Measurements from ENCODE around the gene MEN1.
"Not testable (repeated sequence)": the region's sequence is repeated elsewhere in the genome, so short reads cannot be mapped to it uniquely, and the experiment has no call there.

The MEN1 gene

DNA sequence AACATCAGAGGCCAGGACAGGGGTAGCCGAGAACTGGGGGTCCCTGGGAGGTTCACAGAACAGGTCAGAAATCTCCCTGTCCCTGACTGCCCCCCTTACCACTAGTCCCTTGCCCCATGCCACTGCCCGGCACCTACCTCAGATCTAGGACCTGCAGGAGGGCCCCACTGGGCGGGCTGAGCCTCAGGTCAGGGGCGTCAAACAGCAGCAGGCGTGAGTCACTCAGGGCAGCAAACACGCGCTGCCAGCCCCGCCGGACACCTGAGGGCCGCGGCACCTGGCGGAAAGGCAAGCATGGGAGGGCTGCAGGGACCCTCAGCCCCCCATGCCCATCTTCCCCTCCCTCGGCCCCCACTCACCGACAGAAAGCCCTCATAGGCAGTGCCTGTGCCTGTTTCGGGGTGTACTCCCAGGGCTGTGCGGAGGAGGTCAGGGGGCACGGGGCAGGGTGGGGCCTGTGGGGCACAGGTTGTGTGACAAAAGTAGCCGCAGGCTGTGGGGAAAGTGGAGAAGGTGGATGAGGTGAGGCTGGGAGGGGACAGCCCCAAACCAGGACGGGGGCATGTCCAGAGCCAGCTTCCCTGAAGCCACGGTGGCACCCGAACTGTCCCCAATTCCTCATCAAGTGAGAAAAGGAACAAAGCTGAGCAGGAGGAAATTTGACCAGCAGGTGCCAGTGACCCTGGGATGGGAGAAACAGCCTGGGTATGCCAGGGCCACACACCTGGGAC is 22.3 kb upstream of the MEN1 start:
- DNase-seq (ENCODE audit: low spot score), result no peak

DNA sequence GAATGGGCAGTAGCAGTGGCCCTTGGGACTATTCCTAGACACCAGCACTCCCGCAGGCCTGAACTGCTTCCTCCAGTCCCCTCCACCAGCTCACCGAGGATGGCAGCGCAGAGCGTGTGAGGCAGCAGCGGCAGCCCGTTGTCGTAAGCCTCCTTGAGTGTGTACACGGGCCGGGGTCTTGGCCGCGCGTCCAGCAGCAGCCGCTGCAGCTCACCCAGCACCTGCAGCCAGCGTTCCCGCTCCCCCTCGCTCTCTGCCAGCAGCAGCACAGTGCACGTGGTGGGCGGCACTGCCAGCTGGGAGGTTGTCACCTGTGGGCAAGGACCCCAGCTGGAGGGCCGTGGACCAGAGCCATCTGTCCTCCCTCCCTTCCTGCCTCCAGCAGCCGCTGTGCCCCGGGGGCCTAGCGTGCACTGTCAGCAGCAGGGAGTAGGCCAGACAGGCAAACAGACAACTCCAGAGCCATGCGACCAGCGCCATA is 21.1 kb upstream of the MEN1 start:
- DNase-seq (ENCODE audit: low spot score), result no peak

DNA sequence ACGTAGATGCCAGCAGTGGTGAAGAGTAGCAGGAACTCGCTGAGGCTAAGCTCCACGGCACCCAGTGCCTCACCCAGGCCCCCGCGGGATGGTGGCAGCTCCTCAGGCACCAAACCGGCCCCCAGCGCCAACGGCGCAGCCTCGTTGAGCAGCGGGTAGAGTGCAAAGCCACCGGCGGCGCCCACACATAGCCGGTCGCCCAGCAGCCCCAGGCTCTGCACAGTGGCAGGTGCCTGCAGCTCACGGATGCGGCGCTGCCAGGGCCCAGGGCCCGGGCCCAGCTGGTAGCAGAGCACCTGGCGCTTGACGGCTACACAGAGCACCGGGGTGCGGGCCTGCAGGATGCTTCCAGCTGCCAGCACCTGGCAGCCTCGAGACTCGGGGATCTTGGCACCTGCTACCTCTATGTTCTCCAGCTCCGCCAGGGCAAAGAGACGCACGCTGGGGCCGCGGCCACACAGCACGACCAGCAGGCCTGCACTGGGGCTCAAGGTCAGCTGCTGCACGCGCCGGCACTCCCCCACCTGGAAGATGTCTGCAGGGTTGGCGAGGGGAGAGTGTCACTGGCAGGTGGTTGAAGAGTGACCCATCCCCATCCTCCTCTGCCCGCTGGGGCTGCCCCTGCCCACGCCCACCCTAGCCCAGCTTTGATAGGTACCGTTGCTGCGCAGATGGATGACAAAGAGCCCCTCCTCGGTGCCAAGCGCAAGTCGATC is 19.3 kb upstream of the MEN1 start:
- DNase-seq (ENCODE audit: low spot score), result no peak

DNA sequence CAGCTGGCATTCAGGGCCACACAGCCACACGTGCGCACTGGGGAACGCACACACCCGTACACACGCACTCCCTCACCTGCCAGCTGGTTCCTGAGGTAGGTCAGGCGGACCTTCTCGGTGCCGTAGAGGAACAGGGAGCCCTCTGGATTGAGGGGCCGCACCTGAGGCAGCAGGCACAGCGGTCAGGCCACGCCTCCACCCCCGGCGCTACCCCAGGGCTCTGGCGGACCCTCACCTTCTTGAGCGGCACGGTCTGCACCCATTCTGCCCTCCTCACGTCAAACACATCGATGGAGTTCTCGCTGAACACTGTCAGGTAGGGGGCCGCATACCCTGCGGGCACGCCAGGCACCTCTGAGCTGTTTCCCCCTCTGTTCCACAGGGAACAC is 17.1 kb upstream of the MEN1 start:
- DNase-seq (ENCODE audit: low spot score), result no peak

DNA sequence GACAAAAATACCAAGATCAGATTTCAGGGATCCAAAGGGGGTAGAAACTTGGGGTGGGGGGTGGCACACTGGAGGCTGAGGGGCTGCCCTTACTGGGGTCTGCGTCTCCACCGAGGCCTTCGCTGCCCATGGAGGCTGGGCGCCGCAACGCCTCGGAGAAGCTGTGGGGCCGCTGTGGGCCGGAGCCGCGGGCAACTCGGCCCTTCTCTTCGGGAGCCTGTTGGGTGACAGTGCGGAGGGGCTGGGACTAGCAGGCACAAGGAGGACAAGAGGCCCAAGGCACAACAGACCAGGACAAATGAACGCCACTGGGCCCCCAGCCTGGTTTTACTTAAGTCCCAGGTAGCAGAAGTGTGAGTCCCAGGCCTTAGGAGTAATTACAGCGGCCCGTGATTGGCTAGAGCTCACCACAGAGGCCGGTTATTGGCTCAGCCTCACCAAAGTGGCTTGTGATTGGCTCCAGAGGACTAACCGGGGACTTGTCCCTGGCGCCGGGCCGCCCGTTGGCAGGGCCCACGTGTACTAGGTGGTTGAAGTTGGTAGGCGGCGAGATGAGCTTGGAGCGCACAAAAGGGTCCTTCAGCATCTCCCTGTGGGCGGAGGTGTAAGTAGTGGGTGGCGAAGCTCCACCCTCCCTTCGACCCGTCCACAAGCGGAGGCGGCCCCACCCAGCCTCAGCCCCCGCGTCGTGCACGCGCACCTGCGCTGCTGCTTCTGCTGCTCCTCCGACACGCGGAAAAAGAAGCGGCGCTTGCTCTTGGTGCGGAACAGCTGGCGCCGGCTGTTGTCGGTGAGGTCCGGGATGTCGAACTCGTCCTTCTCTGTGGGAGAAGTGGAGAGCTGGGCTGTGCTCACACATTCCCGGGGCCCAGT is 16.5 kb upstream of the MEN1 start:
- DNase-seq (ENCODE audit: low spot score), result no peak

DNA sequence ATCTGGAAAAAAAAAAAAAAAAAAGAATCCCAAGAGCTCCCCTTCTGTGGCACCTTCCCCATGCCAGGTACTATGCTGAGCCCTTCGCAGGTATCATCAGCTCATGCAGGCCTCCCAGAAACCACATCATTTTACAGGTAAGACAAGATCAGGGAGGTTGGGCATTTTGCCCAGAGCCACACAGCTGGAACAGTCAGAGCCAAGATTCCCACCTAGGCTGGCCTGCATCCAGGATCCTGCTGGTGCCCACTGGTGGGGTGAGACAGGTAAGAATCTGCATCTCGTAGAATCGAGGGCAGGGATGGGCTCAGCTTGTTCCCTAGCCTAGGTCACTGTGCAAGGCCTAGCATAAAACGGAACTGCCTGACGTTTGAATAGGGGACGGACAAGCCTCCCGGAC is 15.7 kb upstream of the MEN1 start:
- no peak for DNase-seq (ENCODE audit: low spot score)

DNA sequence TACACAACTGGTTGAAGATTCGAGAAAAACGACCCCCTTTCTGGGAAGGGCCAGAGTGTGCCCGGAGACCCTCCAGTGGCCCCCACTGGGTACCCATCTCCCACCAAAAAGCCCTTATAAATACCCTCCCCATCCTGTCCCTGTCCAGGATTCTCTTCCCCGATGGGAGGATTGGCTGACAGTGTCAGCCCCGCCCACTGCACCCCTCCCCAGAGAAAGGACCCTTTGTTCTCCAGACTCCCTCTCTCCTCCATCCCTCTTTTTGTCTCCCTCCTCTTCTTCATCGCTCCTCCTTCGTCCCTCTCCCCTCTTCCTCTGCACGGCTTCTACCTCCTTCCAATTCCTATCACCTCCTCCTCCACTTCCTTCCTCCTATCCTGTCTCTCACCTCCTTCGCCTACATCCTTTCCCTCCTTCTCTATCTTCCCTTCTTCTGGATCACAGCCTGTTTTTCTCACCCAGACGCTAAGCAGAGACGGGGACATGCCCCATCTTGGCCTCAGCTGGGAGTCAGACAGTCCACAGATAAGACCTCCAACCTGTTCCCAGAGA is 13.3 kb upstream of the MEN1 start:
- DNase-seq (ENCODE audit: low spot score), result no peak

DNA sequence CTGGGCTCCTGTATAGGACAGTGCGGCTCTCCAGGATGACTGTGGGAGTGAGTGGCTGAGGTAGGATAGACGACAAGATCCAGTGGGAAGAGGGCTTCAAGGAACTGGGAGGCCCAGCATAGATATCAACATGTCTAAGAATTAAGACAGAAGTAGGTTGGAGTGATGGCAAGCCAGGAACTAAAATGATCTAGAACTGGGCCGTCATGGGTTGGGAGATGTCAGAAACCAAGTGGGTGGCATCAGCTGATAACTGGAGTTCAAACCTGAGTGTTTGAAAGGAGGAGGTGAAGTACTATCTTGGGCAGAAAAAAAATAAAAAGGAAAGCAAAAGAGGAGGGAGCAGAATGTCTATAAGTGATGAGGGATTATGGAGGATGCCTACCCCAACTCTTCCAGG is 7.1 kb upstream of the MEN1 start:
- no peak for DNase-seq (ENCODE audit: low spot score)

DNA sequence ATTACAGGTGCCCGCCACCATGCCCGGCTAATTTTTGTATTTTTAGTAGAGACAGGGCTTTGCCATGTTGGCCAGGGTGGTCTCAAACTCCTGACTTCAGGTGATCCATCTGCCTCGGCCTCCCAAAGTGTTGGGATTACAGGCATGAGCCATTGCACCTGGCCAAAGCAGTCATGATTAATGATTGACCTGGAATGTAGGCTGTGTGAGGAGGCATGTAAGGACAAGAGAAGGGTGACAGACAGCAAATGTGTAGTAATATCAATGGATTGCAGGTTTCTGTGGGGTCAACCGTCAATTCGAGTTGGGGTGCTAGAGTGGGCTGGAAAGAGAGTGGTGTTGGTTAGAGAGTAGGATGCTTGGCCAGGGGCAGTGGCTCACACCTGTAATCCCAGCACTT is 5.1 kb upstream of the MEN1 start:
- not testable (repeated sequence) for DNase-seq (ENCODE audit: low spot score)

DNA sequence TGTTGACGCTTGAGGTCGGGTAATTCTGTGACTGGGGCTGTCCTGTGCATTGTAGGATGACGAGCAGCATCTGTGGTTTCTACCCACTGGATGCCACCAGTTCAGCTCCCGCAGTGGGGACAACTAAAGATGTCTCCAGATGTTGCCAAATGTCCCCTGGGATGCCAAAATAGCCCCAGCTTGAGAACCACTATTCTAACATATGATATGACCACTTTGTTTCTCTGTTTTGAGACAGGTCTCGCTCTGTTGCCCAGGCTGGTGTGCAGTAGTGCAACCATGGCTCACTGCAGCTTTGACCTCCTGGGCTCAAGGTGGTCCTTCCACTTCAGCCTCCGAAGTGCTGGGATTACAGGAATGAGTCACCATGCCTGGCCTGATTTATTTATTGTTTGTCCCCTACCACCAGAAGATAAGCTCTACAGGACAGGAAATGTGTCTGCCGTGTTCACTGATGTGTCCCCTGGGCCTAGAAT is 4.4 kb upstream of the MEN1 start:
- DNase-seq (ENCODE audit: low spot score), result no peak

DNA sequence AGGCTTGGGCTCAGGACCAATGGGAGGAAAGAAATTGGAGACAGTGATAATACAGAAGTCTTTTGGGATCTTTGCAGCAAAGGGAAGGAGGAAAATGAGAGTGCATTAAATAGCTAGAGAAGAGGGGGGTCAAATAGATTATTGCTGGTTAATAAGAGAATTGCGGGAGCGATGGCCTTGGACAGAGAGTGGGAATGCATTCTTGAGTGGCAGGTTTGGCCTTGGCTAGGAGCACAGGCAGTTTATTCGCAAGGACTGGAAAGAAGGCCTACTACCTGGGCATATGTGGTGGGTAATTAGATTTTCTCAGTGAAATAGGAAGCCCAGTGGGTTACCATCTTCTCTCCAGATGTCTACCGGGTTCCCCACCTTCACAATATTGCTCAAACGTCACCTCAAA is 3.5 kb upstream of the MEN1 start:
- DNase-seq (ENCODE audit: low spot score), result no peak

DNA sequence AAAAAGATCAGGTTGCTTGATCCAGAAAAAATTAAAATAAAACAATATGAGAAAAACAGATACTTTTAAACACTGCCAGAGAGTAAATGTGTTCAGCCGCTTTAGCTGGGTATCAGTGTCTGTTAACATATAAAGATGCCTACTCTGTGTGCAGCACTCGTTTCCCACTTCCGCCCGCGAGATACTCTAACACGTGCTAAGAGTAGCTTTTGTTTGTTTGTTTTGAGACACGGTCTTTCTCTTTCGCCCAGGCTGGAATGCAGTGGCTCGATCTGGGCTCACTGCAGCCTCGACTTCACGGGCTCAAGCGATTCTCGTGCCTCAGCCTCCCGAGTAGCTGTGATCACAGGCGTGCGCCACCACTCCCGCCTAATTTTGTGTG is 531 bp upstream of the MEN1 start:
- DNase-seq (ENCODE audit: low spot score), result no peak

DNA sequence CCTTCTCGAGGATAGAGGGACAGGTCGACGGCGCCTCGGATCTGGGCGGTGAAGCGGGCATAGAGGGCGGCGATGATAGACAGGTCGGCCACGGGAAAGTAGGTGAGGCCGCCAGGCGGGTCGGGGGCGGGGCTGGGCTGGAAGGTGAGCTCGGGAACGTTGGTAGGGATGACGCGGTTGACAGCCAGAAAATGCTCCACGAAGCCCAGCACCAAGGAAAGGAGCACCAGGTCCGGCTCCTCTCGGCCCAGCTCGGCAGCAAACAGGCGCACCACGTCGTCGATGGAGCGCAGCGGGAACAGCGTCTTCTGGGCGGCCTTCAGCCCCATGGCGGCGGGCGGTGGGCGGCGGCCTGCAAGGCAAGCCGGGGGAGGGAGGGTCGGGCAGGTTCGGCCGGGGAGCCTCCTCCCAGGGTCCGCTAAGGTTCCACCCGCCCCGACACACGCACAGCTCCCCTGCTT is 540 bp downstream of the MEN1 start:
- DNase-seq (ENCODE audit: low spot score), result no peak

DNA sequence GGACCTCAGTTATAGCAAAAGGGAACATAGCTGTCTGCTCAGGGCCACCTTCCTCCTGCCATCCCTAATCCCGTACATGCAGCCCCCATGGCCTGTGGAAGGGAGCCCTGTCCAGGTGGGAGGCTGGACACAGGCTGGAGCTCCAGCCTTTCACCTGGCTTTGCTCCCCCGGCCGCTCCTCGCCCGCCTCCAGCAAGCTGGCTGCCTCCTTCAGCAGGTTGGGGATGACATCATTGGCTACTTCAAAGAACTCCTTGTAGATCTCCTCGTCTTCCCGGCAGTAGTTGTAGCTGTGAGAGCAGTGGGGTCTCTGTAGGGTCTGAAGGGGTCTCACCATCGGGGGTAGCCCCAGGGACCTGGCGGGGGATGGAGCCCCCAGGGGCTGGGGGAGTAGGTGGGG is 4.9 kb downstream of the MEN1 start:
- no peak for DNase-seq (ENCODE audit: low spot score)

DNA sequence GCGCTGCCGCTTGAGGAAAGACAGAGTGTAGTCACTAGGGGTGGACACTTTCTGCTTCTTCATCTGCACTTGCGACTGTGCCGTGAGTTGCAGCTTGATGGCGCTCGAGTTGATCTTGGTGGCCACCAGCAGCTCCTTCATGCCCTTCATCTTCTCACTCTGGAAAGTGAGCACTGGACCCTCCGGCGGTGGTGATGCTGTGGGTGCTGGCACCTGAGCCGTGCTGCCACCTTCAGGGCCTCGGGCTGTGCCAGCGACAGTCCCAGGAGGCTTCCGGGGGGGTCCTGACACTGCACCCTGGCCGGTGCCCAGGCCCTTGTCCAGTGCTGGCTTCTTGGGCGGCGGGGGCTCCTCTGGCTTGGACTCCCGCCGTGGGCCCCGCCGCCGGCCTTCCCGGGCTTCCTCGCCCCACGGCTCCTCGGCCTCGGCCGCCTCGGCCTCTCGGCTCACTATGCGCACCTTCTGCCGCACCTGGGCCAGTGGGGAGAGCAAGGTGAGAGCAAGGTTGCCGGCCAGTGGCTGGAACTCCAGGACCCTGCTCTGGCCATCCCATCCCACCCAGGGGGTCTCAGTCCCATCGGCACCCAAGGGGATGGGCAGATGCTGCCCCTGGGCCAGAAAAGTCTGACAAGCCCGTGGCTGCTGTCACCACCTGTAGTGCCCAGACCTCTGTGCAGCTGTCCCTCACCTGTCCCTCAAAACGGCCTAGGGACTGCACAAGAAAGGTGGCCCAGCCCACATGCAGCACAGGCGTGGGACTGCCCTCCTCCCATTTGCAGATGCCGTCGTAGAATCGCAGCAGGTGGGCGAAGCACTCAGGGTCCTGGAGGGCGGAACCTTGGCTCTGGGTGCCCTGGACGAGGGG is 5.8 kb downstream of the MEN1 start:
- no peak for DNase-seq (ENCODE audit: low spot score)

DNA sequence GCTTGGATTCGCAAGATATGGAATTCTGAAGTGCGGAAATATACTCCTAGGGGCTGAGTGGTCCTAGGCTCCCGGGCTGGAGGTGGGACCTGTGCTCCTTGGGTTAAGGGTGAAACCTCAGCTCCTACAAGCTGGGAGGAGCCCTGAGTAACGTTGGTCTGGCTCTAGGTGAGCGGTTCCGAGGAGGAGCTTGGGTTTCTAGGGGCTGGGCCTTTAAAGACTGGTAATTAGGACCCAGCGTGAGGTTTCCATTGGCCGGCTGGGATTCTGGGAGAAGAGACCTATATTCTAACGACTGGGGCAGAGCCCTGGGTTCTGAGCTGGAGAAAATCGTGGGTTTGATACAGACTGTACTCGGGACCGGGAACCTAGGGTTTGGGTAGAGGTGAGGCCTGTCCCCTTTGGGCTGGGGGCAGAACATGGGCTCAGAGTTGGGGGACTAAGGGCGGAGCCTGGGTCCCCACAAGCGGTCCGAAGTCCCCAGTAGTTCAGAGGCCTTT is 6.5 kb downstream of the MEN1 start:
- no peak for DNase-seq (ENCODE audit: low spot score)

DNA sequence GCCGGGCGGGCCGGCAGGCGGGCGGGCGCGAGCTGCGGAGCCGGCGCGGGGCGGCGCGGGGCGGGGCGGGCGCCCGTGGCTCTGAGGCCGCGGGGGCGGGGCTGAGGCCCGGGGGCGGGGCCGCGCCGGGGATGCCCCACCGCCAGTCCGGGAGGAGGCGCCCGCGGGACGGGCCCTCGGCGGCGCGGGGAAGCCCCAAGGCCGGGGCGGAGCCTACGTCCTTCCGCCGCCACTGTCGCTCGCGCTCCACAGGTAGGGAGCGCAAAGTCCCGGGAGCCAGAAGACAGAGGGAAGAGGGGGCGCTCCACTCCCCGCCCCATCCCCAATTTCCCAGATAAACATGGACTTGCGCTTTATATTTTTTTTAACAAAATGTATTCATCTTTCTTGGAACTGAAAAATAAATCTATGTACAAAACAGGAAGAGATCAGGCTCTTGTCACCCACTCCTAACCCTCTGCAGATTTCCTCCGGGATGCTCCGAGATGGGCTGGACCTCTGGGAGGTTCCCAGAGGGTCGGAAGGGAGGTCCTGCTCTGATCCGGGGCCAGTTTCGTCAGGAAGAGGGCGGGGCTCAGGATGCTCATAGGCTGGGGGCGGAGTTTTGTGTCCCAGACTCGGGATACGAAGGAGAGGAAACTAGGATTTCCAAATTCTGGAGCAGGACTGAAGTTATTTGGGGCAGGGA is 7.0 kb downstream of the MEN1 start, which contains the start of gene MAP4K2:
MAP4K2 (minus strand) TSS at position 57 of the 688 bp plus-strand sequence. CDS start 65 bp downstream, outside the sequence.
- DNase-seq (ENCODE audit: low spot score), result peak; percentile 79

DNA sequence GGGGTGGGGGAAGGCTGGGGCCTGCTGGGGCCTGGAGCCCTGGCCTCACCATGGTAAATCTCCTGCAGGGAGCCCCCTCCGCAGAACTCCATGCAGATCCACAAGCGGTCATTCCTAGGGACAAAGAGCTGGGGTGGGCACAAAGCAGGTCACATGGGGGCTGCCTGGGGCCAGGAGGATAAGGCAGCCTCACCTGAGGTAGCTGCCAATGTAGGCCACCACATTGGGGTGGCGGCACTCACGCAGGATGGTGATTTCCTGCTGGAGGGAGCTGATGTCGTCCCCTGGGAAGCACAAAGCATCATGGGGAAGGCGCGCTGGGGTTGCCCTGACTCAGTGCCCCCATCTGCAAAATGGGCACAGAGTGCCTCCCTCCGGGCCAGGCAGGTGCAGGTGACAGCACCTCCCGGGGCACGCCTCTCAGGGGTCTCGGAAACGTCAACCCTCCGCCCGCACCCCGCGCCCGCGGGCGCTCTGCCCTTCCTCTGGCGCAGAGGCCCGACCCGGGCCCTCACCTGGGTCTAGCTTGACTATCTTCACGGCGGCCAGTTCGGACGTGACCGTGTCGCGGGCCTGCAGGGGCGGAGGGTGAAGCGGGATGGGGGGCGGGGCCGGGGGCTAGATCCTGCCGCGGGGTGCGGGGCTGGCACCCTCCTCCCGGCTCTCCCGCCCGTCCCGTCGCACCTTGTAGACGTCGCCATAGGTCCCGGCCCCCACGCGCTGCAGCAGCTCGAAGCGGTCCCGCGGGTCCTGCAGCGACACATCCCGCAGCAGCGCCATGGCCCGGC is 7.8 kb downstream of the MEN1 start:
- DNase-seq (ENCODE audit: low spot score), result no peak

DNA sequence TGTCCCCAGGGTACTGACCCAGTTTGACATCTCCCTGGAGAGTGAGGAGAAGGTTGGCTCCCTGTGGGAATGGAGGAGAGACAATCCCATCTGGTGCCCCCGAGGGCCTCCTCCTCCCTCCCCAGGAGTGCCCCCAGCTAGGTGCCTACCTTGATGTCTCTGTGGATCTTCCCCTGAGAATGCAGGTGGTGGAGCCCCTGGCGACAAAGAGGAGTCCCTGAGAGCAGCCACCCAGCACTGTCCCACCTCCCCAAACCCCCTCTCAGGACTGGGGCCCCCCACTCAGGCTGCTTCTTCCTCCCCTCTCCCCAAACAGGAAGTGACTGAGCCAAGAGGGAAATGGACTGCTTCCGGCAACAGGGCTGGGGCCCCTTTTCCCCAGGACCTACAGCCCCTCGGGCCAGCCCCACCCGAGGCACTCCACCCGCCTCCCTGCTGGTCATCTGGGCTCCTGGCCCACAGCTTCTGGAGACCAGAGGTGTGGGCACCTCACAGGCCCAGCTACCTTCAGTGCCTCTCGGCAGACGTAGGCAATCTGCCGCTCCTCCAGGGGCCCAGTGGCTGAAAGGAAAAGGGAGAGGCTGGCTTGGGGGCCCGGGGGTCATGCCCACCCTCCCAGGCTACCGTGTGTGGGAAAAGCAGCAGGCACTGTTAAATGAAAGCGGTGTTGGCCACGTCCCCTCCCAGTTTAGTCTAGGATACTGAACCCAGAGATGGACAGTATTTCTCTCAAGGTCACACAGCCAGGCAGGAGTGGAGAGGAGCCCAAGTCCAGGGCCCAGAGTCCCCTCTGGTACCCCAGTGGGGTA is 8.6 kb downstream of the MEN1 start:
- DNase-seq (ENCODE audit: low spot score), result no peak

All from kidney capillary endothelial cell (primary cell).